Measurements from ENCODE around the gene STH.

DNA sequence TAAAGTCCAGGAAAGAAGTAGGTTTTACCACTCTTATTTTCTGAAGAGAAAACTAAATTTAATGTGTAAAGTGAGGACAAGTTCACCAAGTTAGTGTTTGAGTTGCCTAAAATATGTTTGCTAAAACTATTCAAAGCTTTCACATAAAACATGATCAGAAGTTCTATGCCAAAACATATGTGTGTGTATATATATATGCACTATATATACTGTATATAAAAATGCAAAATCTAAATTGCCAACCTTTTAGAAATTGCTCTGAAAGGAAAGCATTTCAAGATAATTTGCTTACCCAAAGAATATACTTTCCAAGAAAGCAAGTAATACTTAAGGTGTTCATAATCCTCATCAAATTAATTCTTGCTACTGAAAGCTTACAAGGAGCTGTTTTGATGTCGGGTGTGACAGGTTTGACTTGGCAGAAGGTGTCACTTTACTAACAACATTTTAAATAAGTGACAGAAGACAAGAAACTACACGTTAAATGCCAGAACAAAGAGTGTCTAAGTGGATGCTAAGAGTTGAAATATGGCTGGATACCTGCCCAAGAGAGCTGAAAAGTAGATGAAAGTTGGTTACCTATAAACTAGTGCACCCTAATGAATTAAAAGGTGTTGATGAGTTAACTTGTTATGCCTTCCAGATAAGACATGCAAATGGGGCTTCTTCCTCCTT is 32.3 kb upstream of the STH start:
- TF ChIP-seq, protein P1, sequence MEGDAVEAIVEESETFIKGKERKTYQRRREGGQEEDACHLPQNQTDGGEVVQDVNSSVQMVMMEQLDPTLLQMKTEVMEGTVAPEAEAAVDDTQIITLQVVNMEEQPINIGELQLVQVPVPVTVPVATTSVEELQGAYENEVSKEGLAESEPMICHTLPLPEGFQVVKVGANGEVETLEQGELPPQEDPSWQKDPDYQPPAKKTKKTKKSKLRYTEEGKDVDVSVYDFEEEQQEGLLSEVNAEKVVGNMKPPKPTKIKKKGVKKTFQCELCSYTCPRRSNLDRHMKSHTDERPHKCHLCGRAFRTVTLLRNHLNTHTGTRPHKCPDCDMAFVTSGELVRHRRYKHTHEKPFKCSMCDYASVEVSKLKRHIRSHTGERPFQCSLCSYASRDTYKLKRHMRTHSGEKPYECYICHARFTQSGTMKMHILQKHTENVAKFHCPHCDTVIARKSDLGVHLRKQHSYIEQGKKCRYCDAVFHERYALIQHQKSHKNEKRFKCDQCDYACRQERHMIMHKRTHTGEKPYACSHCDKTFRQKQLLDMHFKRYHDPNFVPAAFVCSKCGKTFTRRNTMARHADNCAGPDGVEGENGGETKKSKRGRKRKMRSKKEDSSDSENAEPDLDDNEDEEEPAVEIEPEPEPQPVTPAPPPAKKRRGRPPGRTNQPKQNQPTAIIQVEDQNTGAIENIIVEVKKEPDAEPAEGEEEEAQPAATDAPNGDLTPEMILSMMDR (IDR thresholded peaks at IDR 0.05; ENCODE audit: poor library complexity) = no peak
- no peak for TF ChIP-seq EZH2phosphoT487 (IDR thresholded peaks at IDR 0.05; ENCODE audit: low read depth, severe bottlenecking, unreplicated experiment)

Measured in hepatocyte (in vitro differentiated cells).